GM12891 (cell line): ENCODE measurements around the gene FOSB.

Experiments used
- PAX5 ChIP-seq: IDR thresholded peaks from 2 replicates; pipeline ENCODE4 v1.6.1; 2011; ENCODE audit warnings: low read length, moderate library complexity, mild to moderate bottlenecking; ENCODE audit not compliant: insufficient read depth, severe bottlenecking
- POLR2A ChIP-seq: IDR thresholded peaks from 2 replicates; pipeline ENCODE4 v1.6.1; 2011; ENCODE audit warnings: low read depth, low read length, control low read depth
- POLR2AphosphoS5 ChIP-seq: IDR thresholded peaks from 2 replicates; pipeline ENCODE4 v1.6.1; 2011; ENCODE audit warnings: low read depth, low read length, control low read depth
- SPI1 ChIP-seq: IDR thresholded peaks from 2 replicates; pipeline ENCODE4 v1.6.1; 2011; ENCODE audit warnings: low read depth, low read length, control low read depth
- TAF1 ChIP-seq: IDR thresholded peaks from 2 replicates; pipeline ENCODE4 v1.6.1; 2011; ENCODE audit warnings: low read depth, low read length, control low read depth

DNA sequence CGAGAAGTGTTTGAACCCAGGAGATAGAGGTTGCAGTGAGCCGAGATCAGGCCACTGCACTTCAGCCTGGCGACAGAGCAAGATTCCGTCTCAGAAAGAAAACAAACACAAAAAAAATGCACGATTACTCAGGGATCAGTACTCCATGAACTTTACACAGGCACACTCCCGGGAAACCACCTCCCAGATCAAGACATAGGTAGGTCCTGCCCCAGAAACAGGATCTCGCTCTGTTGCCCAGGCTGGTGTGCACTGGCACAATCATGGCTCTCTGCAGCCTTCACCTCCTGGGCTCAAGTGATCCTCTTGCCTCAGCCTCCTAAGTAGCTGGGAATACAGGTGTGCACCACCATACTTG is 50.7 kb downstream of the FOSB start:
- TF ChIP-seq POLR2AphosphoS5 (no peak), POLR2A (no peak), TAF1 (no peak), SPI1 (no peak), PAX5 (no peak)
